ENCODE data around the gene HES4.

Gene HES4

DNA sequence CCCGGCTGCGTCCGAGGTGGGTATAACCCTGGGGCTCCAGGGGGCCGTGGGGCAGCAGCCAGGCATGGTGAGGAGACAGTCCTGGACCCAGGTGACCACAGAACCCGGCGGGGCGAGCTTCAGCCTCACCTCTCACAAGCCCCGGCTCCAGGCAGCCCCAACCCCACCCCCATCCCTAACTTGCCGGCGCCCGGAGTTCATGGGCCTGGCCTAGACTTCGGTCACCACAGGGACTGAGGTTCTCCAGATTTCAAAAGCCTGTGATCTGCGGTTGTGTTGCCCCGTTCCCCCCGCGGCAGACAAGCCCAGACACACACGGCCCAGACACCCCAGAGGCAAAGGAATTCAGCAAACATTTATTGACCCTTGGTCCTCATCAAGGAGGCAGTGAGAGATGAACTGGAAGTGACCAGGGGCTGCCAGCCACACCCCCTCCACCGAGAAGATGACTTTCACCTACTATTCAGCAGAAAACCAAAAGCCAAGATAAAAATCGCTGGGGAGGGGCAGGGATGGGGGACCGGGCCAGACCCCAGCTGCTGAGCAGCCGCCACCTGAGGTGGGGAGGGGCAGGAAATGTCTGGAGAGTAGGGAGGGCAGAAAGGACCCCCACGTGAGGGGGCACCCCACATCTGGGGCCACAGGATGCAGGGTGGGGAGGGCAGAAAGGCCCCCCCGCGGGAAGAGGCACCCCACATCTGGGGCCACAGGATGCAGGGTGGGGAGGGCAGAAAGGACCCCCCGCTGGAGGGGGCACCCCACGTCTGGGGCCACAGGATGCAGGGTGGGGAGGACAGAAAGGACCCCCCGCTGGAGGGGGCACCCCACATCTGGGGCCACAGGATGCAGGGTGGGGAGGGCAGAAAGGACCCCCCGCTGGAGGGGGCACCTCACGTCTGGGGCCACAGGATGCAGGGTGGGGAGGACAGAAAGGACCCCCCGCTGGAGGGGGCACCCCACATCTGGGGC lies 3.9 kb downstream of the HES4 start:
- POLR2A ChIA-PET, result interaction anchor here (0.6 to 6.5 kb wide), 5 partner anchors 13 to 94 kb away, joined by 4 to 44 read pairs (median 11); partner anchors contain the start of genes AGRN and PERM1
- CTCF ChIA-PET, result interaction anchor here (0.8 to 4.3 kb wide), 2 partner anchors 11 to 12 kb away, joined by 3 to 39 read pairs; no protein-coding TSS in a partner anchor
- no peak overlapping the region for H3K27ac ChIP-seq (ENCODE audit: extremely low read depth, low read depth, low read length)

More for the DNA sequence above, 3.9 kb downstream of the HES4 start:
- TF ChIP-seq KLF7 (tag by site-specific recombination; IDR thresholded peaks at IDR 0.05; ENCODE audit: borderline replicate concordance) (peak; percentile 15; the same call in 1 of the 2 replicates), ZNF239 (tag by site-specific recombination; IDR thresholded peaks at IDR 0.05) (no peak), BCL11A (tag by site-specific recombination; IDR thresholded peaks at IDR 0.05; ENCODE audit: low read depth) (0 out of 2 replicates have a peak, but pooled peaks have one; percentile 58), MZF1 (tag by site-specific recombination; IDR thresholded peaks at IDR 0.05; ENCODE audit: borderline replicate concordance) (no peak), ZNF621 (tag by site-specific recombination; IDR thresholded peaks at IDR 0.05) (no peak), ZNF600 (tag by site-specific recombination; IDR thresholded peaks at IDR 0.05) (peak; percentile 49; the same call in 1 of the 2 replicates), FEZF1 (tag by site-specific recombination; IDR thresholded peaks at IDR 0.05) (peak; percentile 46), GLIS2 (tag by site-specific recombination; IDR thresholded peaks at IDR 0.05) (peak; percentile 63), ZIC2 (tag by site-specific recombination; IDR thresholded peaks at IDR 0.05) (0 out of 2 replicates have a peak, but pooled peaks have one; percentile 31), ZBTB48 (tag by site-specific recombination; IDR thresholded peaks at IDR 0.05) (peak; percentile 12; the same call in 1 of the 2 replicates), KLF9 (tag by site-specific recombination; IDR thresholded peaks at IDR 0.05; ENCODE audit: low read depth) (peak; percentile 68), ZBTB8A (tag by site-specific recombination; IDR thresholded peaks at IDR 0.05) (peak; percentile 35), GLIS1 (tag by site-specific recombination; IDR thresholded peaks at IDR 0.05) (peak; percentile 14; the same call in 1 of the 2 replicates), ZNF114 (tag by site-specific recombination; IDR thresholded peaks at IDR 0.05) (no peak), ZNF341 (tag by site-specific recombination; IDR thresholded peaks at IDR 0.05; ENCODE audit: low read depth) (0 out of 2 replicates have a peak, but pooled peaks have one; percentile 9), GFI1B (tag by site-specific recombination; IDR thresholded peaks at IDR 0.05) (no peak), ZNF521 (tag by site-specific recombination; IDR thresholded peaks at IDR 0.05) (no peak)
- TF ChIP-seq, protein P1, sequence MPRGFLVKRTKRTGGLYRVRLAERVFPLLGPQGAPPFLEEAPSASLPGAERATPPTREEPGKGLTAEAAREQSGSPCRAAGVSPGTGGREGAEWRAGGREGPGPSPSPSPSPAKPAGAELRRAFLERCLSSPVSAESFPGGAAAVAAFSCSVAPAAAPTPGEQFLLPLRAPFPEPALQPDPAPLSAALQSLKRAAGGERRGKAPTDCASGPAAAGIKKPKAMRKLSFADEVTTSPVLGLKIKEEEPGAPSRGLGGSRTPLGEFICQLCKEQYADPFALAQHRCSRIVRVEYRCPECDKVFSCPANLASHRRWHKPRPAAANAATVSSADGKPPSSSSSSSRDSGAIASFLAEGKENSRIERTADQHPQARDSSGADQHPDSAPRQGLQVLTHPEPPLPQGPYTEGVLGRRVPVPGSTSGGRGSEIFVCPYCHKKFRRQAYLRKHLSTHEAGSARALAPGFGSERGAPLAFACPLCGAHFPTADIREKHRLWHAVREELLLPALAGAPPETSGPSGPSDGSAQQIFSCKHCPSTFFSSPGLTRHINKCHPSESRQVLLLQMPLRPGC (tag by site-specific recombination; IDR thresholded peaks at IDR 0.05), result 0 out of 2 replicates have a peak, but pooled peaks have one; percentile 16
- TF ChIP-seq, protein P2, sequence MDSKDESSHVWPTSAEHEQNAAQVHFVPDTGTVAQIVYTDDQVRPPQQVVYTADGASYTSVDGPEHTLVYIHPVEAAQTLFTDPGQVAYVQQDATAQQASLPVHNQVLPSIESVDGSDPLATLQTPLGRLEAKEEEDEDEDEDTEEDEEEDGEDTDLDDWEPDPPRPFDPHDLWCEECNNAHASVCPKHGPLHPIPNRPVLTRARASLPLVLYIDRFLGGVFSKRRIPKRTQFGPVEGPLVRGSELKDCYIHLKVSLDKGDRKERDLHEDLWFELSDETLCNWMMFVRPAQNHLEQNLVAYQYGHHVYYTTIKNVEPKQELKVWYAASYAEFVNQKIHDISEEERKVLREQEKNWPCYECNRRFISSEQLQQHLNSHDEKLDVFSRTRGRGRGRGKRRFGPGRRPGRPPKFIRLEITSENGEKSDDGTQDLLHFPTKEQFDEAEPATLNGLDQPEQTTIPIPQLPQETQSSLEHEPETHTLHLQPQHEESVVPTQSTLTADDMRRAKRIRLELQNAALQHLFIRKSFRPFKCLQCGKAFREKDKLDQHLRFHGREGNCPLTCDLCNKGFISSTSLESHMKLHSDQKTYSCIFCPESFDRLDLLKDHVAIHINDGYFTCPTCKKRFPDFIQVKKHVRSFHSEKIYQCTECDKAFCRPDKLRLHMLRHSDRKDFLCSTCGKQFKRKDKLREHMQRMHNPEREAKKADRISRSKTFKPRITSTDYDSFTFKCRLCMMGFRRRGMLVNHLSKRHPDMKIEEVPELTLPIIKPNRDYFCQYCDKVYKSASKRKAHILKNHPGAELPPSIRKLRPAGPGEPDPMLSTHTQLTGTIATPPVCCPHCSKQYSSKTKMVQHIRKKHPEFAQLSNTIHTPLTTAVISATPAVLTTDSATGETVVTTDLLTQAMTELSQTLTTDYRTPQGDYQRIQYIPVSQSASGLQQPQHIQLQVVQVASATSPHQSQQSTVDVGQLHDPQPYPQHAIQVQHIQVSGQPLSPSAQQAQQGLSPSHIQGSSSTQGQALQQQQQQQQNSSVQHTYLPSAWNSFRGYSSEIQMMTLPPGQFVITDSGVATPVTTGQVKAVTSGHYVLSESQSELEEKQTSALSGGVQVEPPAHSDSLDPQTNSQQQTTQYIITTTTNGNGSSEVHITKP (tag by site-specific recombination; IDR thresholded peaks at IDR 0.05), result 0 out of 2 replicates have a peak, but pooled peaks have one; percentile 29
- TF ChIP-seq, protein P3, sequence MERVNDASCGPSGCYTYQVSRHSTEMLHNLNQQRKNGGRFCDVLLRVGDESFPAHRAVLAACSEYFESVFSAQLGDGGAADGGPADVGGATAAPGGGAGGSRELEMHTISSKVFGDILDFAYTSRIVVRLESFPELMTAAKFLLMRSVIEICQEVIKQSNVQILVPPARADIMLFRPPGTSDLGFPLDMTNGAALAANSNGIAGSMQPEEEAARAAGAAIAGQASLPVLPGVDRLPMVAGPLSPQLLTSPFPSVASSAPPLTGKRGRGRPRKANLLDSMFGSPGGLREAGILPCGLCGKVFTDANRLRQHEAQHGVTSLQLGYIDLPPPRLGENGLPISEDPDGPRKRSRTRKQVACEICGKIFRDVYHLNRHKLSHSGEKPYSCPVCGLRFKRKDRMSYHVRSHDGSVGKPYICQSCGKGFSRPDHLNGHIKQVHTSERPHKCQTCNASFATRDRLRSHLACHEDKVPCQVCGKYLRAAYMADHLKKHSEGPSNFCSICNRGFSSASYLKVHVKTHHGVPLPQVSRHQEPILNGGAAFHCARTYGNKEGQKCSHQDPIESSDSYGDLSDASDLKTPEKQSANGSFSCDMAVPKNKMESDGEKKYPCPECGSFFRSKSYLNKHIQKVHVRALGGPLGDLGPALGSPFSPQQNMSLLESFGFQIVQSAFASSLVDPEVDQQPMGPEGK (tag by site-specific recombination; IDR thresholded peaks at IDR 0.05), result peak; percentile 75
- TF ChIP-seq, protein P4, sequence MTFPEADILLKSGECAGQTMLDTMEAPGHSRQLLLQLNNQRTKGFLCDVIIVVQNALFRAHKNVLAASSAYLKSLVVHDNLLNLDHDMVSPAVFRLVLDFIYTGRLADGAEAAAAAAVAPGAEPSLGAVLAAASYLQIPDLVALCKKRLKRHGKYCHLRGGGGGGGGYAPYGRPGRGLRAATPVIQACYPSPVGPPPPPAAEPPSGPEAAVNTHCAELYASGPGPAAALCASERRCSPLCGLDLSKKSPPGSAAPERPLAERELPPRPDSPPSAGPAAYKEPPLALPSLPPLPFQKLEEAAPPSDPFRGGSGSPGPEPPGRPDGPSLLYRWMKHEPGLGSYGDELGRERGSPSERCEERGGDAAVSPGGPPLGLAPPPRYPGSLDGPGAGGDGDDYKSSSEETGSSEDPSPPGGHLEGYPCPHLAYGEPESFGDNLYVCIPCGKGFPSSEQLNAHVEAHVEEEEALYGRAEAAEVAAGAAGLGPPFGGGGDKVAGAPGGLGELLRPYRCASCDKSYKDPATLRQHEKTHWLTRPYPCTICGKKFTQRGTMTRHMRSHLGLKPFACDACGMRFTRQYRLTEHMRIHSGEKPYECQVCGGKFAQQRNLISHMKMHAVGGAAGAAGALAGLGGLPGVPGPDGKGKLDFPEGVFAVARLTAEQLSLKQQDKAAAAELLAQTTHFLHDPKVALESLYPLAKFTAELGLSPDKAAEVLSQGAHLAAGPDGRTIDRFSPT (tag by site-specific recombination; IDR thresholded peaks at IDR 0.05), result 0 out of 2 replicates have a peak, but pooled peaks have one; percentile 13
- H3K4me3 ChIP-seq (ENCODE audit: low read depth, low read length), result no peak overlapping the region
- 0 out of 2 replicates have a peak, but pooled peaks cover 3% of the 10 kb centered on the region for H3K4me1 ChIP-seq (ENCODE audit: control insufficient read depth, insufficient read depth, low read length)
- H3K9me3 ChIP-seq (ENCODE audit: control insufficient read depth, insufficient read depth, low read depth, low read length), result no peaks in the 10 kb centered on the region
- peaks cover 0 to 26% of the 10 kb centered on the region in 2 experiments; a peak in 1 of 3 replicates for H3K36me3 ChIP-seq (ENCODE audit: control insufficient read depth in 2 of 2, insufficient read depth in 1 of 2, low read length in 2 of 2)

Data from HEK293 (cell line).